ENCODE measurements around the gene PLPP3. TPM values are rescaled to one million over a fixed set of nuclear protein-coding genes. Genes with fewer than 3 reads are reported as not detected.
A peak's percentile ranks its signal among the peaks of the same experiment; 100 is the strongest.

The PLPP3 gene
- total RNA-seq, 1 experiment from 2014 or later: 3.4 TPM

- Histone ChIP-seq H4K20me1 (ENCODE audit: insufficient read depth) (no peaks in the 10 kb centered on the region), H3K4me2 (ENCODE audit: low read length) (no peak overlapping the region), H3K79me2 (ENCODE audit: insufficient read depth, low read length) (no peaks in the 10 kb centered on the region), H3K4me3 (replicated peaks in 1 of 2; ENCODE audit: low read depth in 1 of 2, low read length in 2 of 2) (no peak overlapping the region), H3K27ac (ENCODE audit: low read depth, low read length) (no peak overlapping the region), H3K27me3 (ENCODE audit: insufficient read depth, low read length) (no peaks in the 10 kb centered on the region), H3K9me2 (ENCODE audit: insufficient read depth) (no peaks in the 10 kb centered on the region), H3K4me1 (ENCODE audit: control insufficient read depth in 1 of 2, insufficient read depth in 2 of 2, low read length in 2 of 2) (peaks cover 5 to 17% of the 10 kb centered on the region in 2 experiments; a peak in 3 of 4 replicates), H3K36me3 (ENCODE audit: control insufficient read depth in 1 of 2, insufficient read depth in 2 of 2, low read length in 2 of 2) (no peaks in the 10 kb centered on the region), H3K9ac (ENCODE audit: low read length) (no peak overlapping the region), H2AFZ (ENCODE audit: low read depth, low read length, poor library complexity, severe bottlenecking) (no peak overlapping the region), H3K9me3 (ENCODE audit: control insufficient read depth in 1 of 2, insufficient read depth in 1 of 2, low read depth in 1 of 2, low read length in 2 of 2) (no peaks in the 10 kb centered on the region)
- TF ChIP-seq CBX3 (IDR thresholded peaks at IDR 0.05; ENCODE audit: low read depth) (no peak), POLR2AphosphoS5 (IDR thresholded peaks at IDR 0.05; ENCODE audit: low read depth, low read length) (no peak), JUND (IDR thresholded peaks at IDR 0.05) (no peak), CEBPB (IDR thresholded peaks at IDR 0.05; ENCODE audit: low read depth) (no peak), ELF1 (IDR thresholded peaks at IDR 0.05; ENCODE audit: borderline replicate concordance, low read depth) (no peak), POLR2A (IDR thresholded peaks at IDR 0.05; ENCODE audit: borderline replicate concordance, extremely low read depth, insufficient read depth, insufficient read length) (no peak), EZH2phosphoT487 (IDR thresholded peaks at IDR 0.05; ENCODE audit: borderline replicate concordance) (no peak), FOSL1 (IDR thresholded peaks at IDR 0.05; ENCODE audit: low read depth) (no peak), EZH2 (IDR thresholded peaks at IDR 0.05) (no peak), EGR1 (IDR thresholded peaks at IDR 0.05; ENCODE audit: low read depth) (no peak), SRF (IDR thresholded peaks at IDR 0.05; ENCODE audit: low read depth) (no peak), ZFX (IDR thresholded peaks at IDR 0.05) (no peak), TCF7L2 (IDR thresholded peaks at IDR 0.05; ENCODE audit: borderline replicate concordance, extremely low read depth, insufficient read depth, insufficient read length) (no peak), RAD21 (IDR thresholded peaks at IDR 0.05; ENCODE audit: low read depth) (peak; percentile 68), ZNF274 (IDR thresholded peaks at IDR 0.05; ENCODE audit: low read depth, low read length) (no peak), SIN3A (IDR thresholded peaks at IDR 0.05; ENCODE audit: low read depth) (no peak)
- TF ChIP-seq, protein P1, sequence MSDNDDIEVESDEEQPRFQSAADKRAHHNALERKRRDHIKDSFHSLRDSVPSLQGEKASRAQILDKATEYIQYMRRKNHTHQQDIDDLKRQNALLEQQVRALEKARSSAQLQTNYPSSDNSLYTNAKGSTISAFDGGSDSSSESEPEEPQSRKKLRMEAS (IDR thresholded peaks at IDR 0.05): no peak
- TF ChIP-seq, protein P2, sequence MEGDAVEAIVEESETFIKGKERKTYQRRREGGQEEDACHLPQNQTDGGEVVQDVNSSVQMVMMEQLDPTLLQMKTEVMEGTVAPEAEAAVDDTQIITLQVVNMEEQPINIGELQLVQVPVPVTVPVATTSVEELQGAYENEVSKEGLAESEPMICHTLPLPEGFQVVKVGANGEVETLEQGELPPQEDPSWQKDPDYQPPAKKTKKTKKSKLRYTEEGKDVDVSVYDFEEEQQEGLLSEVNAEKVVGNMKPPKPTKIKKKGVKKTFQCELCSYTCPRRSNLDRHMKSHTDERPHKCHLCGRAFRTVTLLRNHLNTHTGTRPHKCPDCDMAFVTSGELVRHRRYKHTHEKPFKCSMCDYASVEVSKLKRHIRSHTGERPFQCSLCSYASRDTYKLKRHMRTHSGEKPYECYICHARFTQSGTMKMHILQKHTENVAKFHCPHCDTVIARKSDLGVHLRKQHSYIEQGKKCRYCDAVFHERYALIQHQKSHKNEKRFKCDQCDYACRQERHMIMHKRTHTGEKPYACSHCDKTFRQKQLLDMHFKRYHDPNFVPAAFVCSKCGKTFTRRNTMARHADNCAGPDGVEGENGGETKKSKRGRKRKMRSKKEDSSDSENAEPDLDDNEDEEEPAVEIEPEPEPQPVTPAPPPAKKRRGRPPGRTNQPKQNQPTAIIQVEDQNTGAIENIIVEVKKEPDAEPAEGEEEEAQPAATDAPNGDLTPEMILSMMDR (IDR thresholded peaks at IDR 0.05 in 2 of 3, conservative IDR thresholded peaks at IDR 0.05 in 1 of 3; ENCODE audit: borderline replicate concordance in 1 of 3, insufficient read depth in 1 of 3, low read depth in 2 of 3, low read length in 2 of 3): peak; percentile 19 to 45 (median 35); a peak in 3 of 6 replicates
- intact Hi-C loops (cut with micrococcal nuclease): loop anchor here (10.0 kb wide), 1 partner anchor 382 kb away; no protein-coding TSS in a partner anchor
- RAD21 ChIA-PET (ENCODE audit: low non-redundant PET in 1 of 2, low total read pairs in 2 of 2, uncharacterized antibody in 2 of 2, unreplicated experiment in 2 of 2): interaction anchor here in 1 of 2 experiments (0.9 kb wide), 1 partner anchor 182 kb away, joined by 3 read pairs; no protein-coding TSS in a partner anchor
- CTCF ChIA-PET: interaction anchor here (0.8 to 4.5 kb wide), 7 partner anchors 15 to 1201 kb away, joined by 3 to 28 read pairs (median 3); no protein-coding TSS in a partner anchor
- DNase-seq (ENCODE audit: low read depth, low spot score) (peak; percentile 21), ATAC-seq (peak; percentile 33; the same call in 1 of the 2 replicates)
- BruUV-seq (replicated peaks): no TSS peak
- POLR2A ChIA-PET: interaction anchor here (0.6 to 0.8 kb wide), 2 partner anchors 122 to 168 kb away, joined by 3 read pairs; no protein-coding TSS in a partner anchor
These were observed 2.4 kb downstream of the PLPP3 start for GRCh38 chr1:56576880-56577405.
